Uterus (tissue), 4 donors: ENCODE data around the gene MACIR. TPM values are rescaled to one million over a fixed set of nuclear protein-coding genes. Genes with fewer than 3 reads are reported as not detected.

Experiments used
- DNase-seq, 2 donors: peaks; one replicate each; pipeline ENCODE4 v3.0.0-alpha.2; 2019 to 2020
- H3K27ac ChIP-seq, 2 donors: fragments of 200-600 bp; sonication (generic); 1 replicate in 1 of 2; 2 replicates in 1 of 2; pipeline ENCODE4 v1.5.1; 2016 to 2018
- H3K27me3 ChIP-seq, 2 donors: fragments of 200-600 bp; sonication (generic); one replicate each; pipeline ENCODE4 v1.5.1; 2018 to 2019; ENCODE audit warnings: control low read depth in 1 of 2
- H3K36me3 ChIP-seq, 2 donors: fragments of 200-600 bp; sonication (generic); one replicate each; pipeline ENCODE4 v1.5.1; 2019; ENCODE audit warnings: control low read depth in 1 of 2
- H3K4me1 ChIP-seq, 2 donors: fragments of 200-600 bp; sonication (generic); one replicate each; pipeline ENCODE4 v1.5.1; 2018 to 2019; ENCODE audit warnings: control low read depth in 1 of 2
- H3K4me3 ChIP-seq, 2 donors: fragments of 200-600 bp; sonication (generic); 1 replicate in 1 of 2; 2 replicates in 1 of 2; pipeline ENCODE4 v1.5.1; 2018 to 2019; ENCODE audit warnings: mild to moderate bottlenecking in 1 of 2
- H3K9me3 ChIP-seq, 2 donors: fragments of 200-600 bp; sonication (generic); one replicate each; pipeline ENCODE4 v1.5.1; 2019; ENCODE audit warnings: control low read depth in 1 of 2
- CTCF ChIP-seq, 4 experiments: fragments of 200-600 bp in 2 of 4; fragments of 450-650 bp in 2 of 4; sonication (generic) in 2 of 4; IDR thresholded peaks; one replicate each; pipeline ENCODE4 v1.5.1; 2016 to 2019; ENCODE audit warnings: antibody characterized with exemption in 4 of 4, mild to moderate bottlenecking in 2 of 4, moderate library complexity in 1 of 4
- POLR2A ChIP-seq, 2 donors: fragments of 450-650 bp; IDR thresholded peaks; one replicate each; pipeline ENCODE4 v1.6.1; 2016; ENCODE audit warnings: antibody characterized with exemption in 2 of 2, mild to moderate bottlenecking in 1 of 2, moderate library complexity in 1 of 2
- intact Hi-C: fragments of 100-400 bp; cut with DNase I; formaldehyde crosslinking; loops from one replicate; pipeline ENCODE4 v1.15.1; 2023; ENCODE audit warnings: low total_unique reads
- total RNA-seq, 4 donors: library from RNA; depleted of rRNA in 3 of 4; stranded (reverse); fragments of >200 nt in 3 of 4; gene quantifications; one replicate each; pipeline versions ENCODE4 v1.1.0 to v1.2.4, GENCODE V29; 2014 to 2023
- donor health status: DM: yes; HTN: yes; CAD: no.

Gene MACIR
- total RNA-seq, 4 donors from 2014 or later = 0.51 to 14.9 (median 6.5) TPM

- DNase-seq = no peak
- H3K27ac ChIP-seq = no peak overlapping the region
- H3K27me3 ChIP-seq = no peaks in the 10 kb centered on the region
- H3K4me3 ChIP-seq = no peak overlapping the region
- H3K9me3 ChIP-seq = no peaks in the 10 kb centered on the region
- intact Hi-C loops = no loop called here
- TF ChIP-seq CTCF (IDR thresholded peaks at IDR 0.05) (no peak), POLR2A (IDR thresholded peaks at IDR 0.05) (no peak)
- H3K36me3 ChIP-seq = no peaks in the 10 kb centered on the region
- H3K4me1 ChIP-seq = no peaks in the 10 kb centered on the region
Measured at GRCh38 chr5:103272377-103272776, 13.8 kb downstream of the MACIR start.

GRCh38 chr5:103273952-103274351 lies 15.4 kb downstream of the MACIR start:
- TF ChIP-seq CTCF (IDR thresholded peaks at IDR 0.05) (no peak), POLR2A (IDR thresholded peaks at IDR 0.05) (no peak)
- Histone ChIP-seq H3K27me3 (no peaks in the 10 kb centered on the region), H3K36me3 (no peaks in the 10 kb centered on the region), H3K4me1 (no peaks in the 10 kb centered on the region), H3K4me3 (no peak overlapping the region), H3K27ac (no peak overlapping the region), H3K9me3 (no peaks in the 10 kb centered on the region)
- intact Hi-C loops = no loop called here
- DNase-seq = no peak

GRCh38 chr5:103275851-103276250 lies 17.3 kb downstream of the MACIR start:
- H3K27ac ChIP-seq = no peak overlapping the region
- no peaks in the 10 kb centered on the region for H3K9me3 ChIP-seq
- H3K36me3 ChIP-seq = no peaks in the 10 kb centered on the region
- DNase-seq = no peak
- TF ChIP-seq POLR2A (IDR thresholded peaks at IDR 0.05) = no peak
- no peak for TF ChIP-seq CTCF (IDR thresholded peaks at IDR 0.05)
- H3K4me1 ChIP-seq = no peaks in the 10 kb centered on the region
- no peaks in the 10 kb centered on the region for H3K27me3 ChIP-seq
- H3K4me3 ChIP-seq = no peak overlapping the region
- intact Hi-C loops = no loop called here

GRCh38 chr5:103280967-103281366 lies 22.4 kb downstream of the MACIR start:
- no peak overlapping the region for H3K27ac ChIP-seq
- H3K4me1 ChIP-seq = no peaks in the 10 kb centered on the region
- DNase-seq = no peak
- H3K36me3 ChIP-seq = no peaks in the 10 kb centered on the region
- H3K27me3 ChIP-seq = no peaks in the 10 kb centered on the region
- no peak for TF ChIP-seq POLR2A (IDR thresholded peaks at IDR 0.05)
- H3K9me3 ChIP-seq = no peaks in the 10 kb centered on the region
- no peak overlapping the region for H3K4me3 ChIP-seq
- intact Hi-C loops = no loop called here

- intact Hi-C loops = no loop called here
- H3K27ac ChIP-seq = no peak overlapping the region
- DNase-seq = no peak
- no peaks in the 10 kb centered on the region for H3K27me3 ChIP-seq
- TF ChIP-seq POLR2A (IDR thresholded peaks at IDR 0.05) = no peak
- no peak for TF ChIP-seq CTCF (IDR thresholded peaks at IDR 0.05)
- H3K4me3 ChIP-seq = no peak overlapping the region
- no peaks in the 10 kb centered on the region for H3K36me3 ChIP-seq
- no peaks in the 10 kb centered on the region for H3K4me1 ChIP-seq
- H3K9me3 ChIP-seq = no peaks in the 10 kb centered on the region
Measured at GRCh38 chr5:103283120-103283519, 24.6 kb downstream of the MACIR start.

GRCh38 chr5:103283869-103284268 lies 25.3 kb downstream of the MACIR start:
- intact Hi-C loops = no loop called here
- TF ChIP-seq POLR2A (IDR thresholded peaks at IDR 0.05) = no peak

More at GRCh38 chr5:103283869-103284268, 25.3 kb downstream of the MACIR start:
- Histone ChIP-seq H3K9me3 (no peaks in the 10 kb centered on the region), H3K36me3 (no peaks in the 10 kb centered on the region), H3K27me3 (no peaks in the 10 kb centered on the region), H3K4me3 (no peak overlapping the region), H3K27ac (no peak overlapping the region), H3K4me1 (no peaks in the 10 kb centered on the region)
- no peak for DNase-seq
